Thyroid gland (tissue), 4 donors: Measurements from ENCODE around the gene LRRC59.

ENCODE experiments used
- CTCF ChIP-seq, 6 experiments: fragments of 200-600 bp in 3 of 6; fragments of 450-650 bp in 3 of 6; sonication (generic) in 3 of 6; IDR thresholded peaks; one replicate each; pipeline ENCODE4 v1.5.1; 2016 to 2019; ENCODE audit warnings: antibody characterized with exemption in 6 of 6, mild to moderate bottlenecking in 2 of 6, inconsistent platforms in 1 of 6, moderate library complexity in 1 of 6
- POLR2A ChIP-seq, 2 donors: fragments of 450-650 bp; IDR thresholded peaks; one replicate each; pipeline ENCODE4 v1.6.1; 2017; ENCODE audit warnings: antibody characterized with exemption in 2 of 2, mild to moderate bottlenecking in 2 of 2, moderate library complexity in 1 of 2

GRCh38 chr17:50371526-50371925 lies 25.8 kb downstream of the LRRC59 start:
- TF ChIP-seq POLR2A (IDR thresholded peaks at IDR 0.05) (no peak), CTCF (IDR thresholded peaks at IDR 0.05) (no peak)
